ENCODE measurements around the gene AKAIN1. TPM values are rescaled to one million over a fixed set of nuclear protein-coding genes. Genes with fewer than 3 reads are reported as not detected.

The AKAIN1 gene
- total and polyA plus RNA-seq, 2 of the 8 experiments (the other 6 are each of a cell fraction or from before 2014, with no cell fraction given), result not detected

- TF ChIP-seq SIN3A (conservative IDR thresholded peaks at IDR 0.05 in 1 of 2, IDR thresholded peaks at IDR 0.05 in 1 of 2; ENCODE audit: low read depth in 1 of 2, low read length in 2 of 2) (peak in 1 of 2 experiments; percentile 82; a peak in 2 of 4 replicates), CBX5 (IDR thresholded peaks at IDR 0.05; ENCODE audit: low read depth, low read length) (no peak), KDM1A (IDR thresholded peaks at IDR 0.05; ENCODE audit: borderline replicate concordance, low read length) (no peak), RXRA (IDR thresholded peaks at IDR 0.05; ENCODE audit: insufficient read depth, low read depth, low read length) (no peak), EP300 (IDR thresholded peaks at IDR 0.05; ENCODE audit: borderline replicate concordance in 1 of 2, low read depth in 2 of 2, low read length in 2 of 2) (0 out of 3 replicates have a peak, but pooled peaks of 1 of the 2 experiments have one; percentile 15), PHF8 (conservative IDR thresholded peaks at IDR 0.05; ENCODE audit: low read depth, low read length) (peak; percentile 93), USF2 (IDR thresholded peaks at IDR 0.05; ENCODE audit: low read length) (no peak), TBP (IDR thresholded peaks at IDR 0.05; ENCODE audit: low read depth, low read length) (peak; percentile 58), TCF12 (IDR thresholded peaks at IDR 0.05; ENCODE audit: low read depth, low read length) (no peak), SAP30 (IDR thresholded peaks at IDR 0.05; ENCODE audit: insufficient read depth, insufficient replicate concordance, low read length) (no peak), TAF7 (optimal IDR thresholded peaks at IDR 0.05; ENCODE audit: borderline replicate concordance, low read depth, low read length) (peak; percentile 58), GTF2F1 (IDR thresholded peaks at IDR 0.05; ENCODE audit: borderline replicate concordance, low read depth, low read length) (no peak), HDAC2 (IDR thresholded peaks at IDR 0.05; ENCODE audit: borderline replicate concordance in 1 of 2, low read depth in 2 of 2, low read length in 2 of 2) (peak in 1 of 2 experiments; percentile 64; a peak in 1 of 4 replicates)
These were observed 40.8 kb upstream of the AKAIN1 start (continued) for GRCh38 chr18:5237723-5238370.
